Gastrocnemius medialis (tissue), 4 donors: ENCODE measurements around the gene PIK3CA.

Experiments used
- POLR2A ChIP-seq, 2 donors: fragments of 450-650 bp; IDR thresholded peaks; one replicate each; pipeline ENCODE4 v1.6.1; 2017; ENCODE audit warnings: antibody characterized with exemption in 2 of 2, mild to moderate bottlenecking in 2 of 2, moderate library complexity in 2 of 2
- TF ChIP-seq, protein P1 (sequence below), 5 experiments: fragments of 450-650 bp in 3 of 5; fragments of 200-600 bp in 2 of 5; sonication (generic) in 2 of 5; IDR thresholded peaks in 4 of 5; conservative IDR thresholded peaks in 1 of 5; 1 replicate in 4 of 5; 2 replicates in 1 of 5; pipeline ENCODE4 v1.5.1; 2016 to 2019; ENCODE audit warnings: antibody characterized with exemption in 5 of 5, mild to moderate bottlenecking in 3 of 5, moderate library complexity in 3 of 5

DNA sequence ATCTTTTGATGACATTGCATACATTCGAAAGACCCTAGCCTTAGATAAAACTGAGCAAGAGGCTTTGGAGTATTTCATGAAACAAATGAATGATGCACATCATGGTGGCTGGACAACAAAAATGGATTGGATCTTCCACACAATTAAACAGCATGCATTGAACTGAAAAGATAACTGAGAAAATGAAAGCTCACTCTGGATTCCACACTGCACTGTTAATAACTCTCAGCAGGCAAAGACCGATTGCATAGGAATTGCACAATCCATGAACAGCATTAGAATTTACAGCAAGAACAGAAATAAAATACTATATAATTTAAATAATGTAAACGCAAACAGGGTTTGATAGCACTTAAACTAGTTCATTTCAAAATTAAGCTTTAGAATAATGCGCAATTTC is 86.0 kb downstream of the PIK3CA start:
- TF ChIP-seq, protein P1, sequence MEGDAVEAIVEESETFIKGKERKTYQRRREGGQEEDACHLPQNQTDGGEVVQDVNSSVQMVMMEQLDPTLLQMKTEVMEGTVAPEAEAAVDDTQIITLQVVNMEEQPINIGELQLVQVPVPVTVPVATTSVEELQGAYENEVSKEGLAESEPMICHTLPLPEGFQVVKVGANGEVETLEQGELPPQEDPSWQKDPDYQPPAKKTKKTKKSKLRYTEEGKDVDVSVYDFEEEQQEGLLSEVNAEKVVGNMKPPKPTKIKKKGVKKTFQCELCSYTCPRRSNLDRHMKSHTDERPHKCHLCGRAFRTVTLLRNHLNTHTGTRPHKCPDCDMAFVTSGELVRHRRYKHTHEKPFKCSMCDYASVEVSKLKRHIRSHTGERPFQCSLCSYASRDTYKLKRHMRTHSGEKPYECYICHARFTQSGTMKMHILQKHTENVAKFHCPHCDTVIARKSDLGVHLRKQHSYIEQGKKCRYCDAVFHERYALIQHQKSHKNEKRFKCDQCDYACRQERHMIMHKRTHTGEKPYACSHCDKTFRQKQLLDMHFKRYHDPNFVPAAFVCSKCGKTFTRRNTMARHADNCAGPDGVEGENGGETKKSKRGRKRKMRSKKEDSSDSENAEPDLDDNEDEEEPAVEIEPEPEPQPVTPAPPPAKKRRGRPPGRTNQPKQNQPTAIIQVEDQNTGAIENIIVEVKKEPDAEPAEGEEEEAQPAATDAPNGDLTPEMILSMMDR (IDR thresholded peaks at IDR 0.05 in 4 of 5, conservative IDR thresholded peaks at IDR 0.05 in 1 of 5) = no peak
- TF ChIP-seq POLR2A (IDR thresholded peaks at IDR 0.05) = no peak
